Measurements from ENCODE around the gene AP1B1.

GRCh38 chr22:29431986-29432385 lies 43.6 kb upstream of the AP1B1 start:
- no peak for TF ChIP-seq CTCF (IDR thresholded peaks at IDR 0.05)
- no peak for TF ChIP-seq POLR2A (IDR thresholded peaks at IDR 0.05)
- TF ChIP-seq POLR2AphosphoS5 (IDR thresholded peaks at IDR 0.05): no peak

Measured in breast epithelium (tissue), 3 donors.